Renal pelvis (tissue), 4 donors: Measurements from ENCODE around the gene ZNF467. TPM values are rescaled to one million over a fixed set of nuclear protein-coding genes. Genes with fewer than 3 reads are reported as not detected.

Experiments used
- DNase-seq: peaks from one replicate; pipeline ENCODE4 v3.0.0-alpha.2; 2013
- polyA plus RNA-seq, 3 donors: library from polyadenylated mRNA; unstranded; fragments of 120-200 nt; gene quantifications; one replicate each; pipeline ENCODE4 v1.2.1, GENCODE V29; 2013; ENCODE audit not compliant: insufficient read length in 3 of 3

The ZNF467 gene
- polyA plus RNA-seq, 3 donors = 36.9 to 38.0 (median 37.5) TPM

GRCh38 chr7:149813254-149814035, 40.1 kb upstream of the ZNF467 start:
- DNase-seq = no peak

GRCh38 chr7:149811831-149812490, 38.6 kb upstream of the ZNF467 start:
- DNase-seq = no peak

DNA sequence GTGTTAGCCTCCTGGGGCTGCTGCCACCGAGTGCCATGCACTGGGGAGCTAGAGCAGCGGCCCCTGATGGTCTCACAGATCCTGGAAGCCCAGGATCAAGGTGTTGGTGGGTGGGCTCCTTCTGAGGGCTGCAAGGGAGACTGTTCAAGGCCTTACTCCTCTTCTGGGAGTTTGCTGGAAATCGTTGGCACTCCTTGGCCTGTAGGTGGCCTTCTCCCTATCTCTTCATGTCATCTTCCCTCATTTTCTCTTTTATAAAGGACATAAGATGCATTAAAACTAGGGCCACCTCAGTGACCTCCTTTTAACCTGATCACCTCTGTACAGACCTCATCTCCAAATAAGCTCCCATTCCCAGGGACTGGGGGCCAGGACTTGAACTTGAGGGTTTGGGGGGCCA, 37.8 kb upstream of the ZNF467 start:
- DNase-seq = no peak

DNA sequence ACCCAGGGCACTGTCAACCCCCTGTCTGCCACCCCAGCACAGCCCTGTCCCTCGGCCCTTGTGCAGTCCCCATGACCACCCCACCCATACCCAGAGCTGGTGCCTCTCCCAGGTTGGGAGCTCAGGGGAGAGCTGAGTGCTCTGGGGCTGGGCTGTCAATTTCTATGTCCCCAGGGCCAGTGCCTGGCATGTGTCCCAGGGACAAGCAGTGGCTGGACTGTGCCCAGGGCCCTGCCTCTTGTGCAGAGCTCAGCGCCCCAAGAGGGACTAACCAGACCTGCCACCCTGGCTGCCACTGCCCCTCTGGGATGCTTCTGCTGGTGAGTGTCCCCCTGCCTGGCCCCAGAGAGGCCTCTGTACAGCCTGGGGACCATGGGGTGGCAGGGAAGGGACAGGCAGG, 35.8 kb upstream of the ZNF467 start:
- DNase-seq = no peak

- no peak for DNase-seq
Observed at GRCh38 chr7:149808311-149808710, 34.9 kb upstream of the ZNF467 start.

DNA sequence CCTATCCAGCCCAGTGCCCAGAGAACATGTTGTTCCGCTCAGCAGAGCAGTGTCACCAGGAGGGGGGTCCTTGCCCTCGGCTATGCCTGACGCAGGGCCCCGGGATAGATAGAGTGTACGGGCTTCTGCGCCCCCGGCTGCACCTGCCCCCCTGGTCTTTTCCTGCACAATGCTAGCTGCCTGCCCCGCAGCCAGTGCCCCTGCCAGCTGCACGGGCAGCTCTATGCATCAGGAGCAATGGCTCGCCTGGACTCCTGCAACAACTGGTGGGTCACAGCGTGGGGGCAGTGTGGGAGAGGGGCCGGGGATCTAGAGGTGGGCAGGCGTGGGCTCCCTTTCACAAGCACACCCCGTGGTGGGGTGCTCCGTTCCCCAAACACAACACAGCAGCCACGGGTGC, 33.3 kb upstream of the ZNF467 start:
- no peak for DNase-seq

DNA sequence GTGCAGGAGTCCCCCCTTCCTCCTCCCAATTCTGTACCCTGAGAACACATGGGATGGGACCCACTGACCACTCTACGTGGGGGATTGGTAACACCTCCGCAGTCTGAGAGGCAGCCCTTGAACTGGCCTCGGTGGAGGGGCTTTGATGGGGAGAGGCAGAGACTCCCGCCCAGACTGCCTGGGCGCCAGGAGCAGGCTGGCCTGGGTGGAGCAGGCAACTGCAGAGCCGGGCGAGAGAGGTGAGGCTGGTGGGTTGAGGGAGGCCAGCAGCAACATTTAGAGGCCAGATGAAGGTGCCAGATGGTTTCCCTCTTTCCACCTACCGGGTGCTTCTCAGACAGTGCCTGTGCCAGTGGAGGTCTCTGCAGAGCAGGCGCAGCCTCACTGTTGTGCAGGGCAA, 30.7 kb upstream of the ZNF467 start:
- no peak for DNase-seq

DNA sequence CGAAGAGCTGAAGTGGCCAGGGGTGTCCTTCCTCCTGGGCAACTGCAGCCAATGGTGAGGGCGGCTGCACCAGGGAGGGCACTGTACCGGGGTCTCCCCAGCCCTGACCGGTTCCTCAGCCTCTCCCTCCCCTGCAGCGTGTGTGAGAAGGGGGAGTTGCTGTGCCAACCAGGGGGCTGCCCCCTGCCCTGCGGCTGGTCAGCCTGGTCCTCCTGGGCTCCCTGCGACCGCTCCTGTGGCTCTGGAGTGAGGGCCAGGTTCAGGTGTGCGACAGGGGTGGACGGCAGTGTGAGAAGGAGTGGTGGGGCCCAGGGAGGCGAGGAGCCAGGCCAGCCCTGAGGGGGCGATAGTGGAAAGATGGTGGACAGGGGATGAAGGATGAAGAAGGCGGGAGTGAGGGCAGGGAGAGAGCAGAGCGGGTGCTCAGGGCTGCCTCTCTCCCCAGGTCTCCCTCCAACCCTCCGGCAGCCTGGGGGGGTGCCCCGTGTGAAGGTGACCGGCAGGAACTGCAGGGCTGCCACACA, 30.2 kb upstream of the ZNF467 start:
- DNase-seq = no peak

DNA sequence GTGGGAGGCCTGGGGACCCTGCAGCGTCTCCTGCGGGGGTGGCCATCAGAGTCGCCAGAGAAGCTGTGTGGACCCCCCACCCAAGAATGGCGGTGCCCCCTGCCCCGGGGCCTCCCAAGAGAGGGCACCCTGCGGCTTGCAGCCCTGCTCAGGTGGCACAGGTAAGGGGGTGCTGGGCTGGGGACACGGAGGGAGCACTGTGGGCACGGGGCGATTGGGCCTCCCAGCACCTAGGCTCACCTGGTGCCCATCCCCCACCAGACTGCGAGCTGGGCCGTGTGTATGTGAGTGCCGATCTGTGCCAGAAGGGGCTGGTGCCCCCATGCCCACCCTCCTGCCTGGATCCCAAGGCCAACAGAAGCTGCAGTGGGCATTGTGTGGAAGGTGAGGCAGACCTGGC, 29.6 kb upstream of the ZNF467 start:
- DNase-seq = no peak

- no peak for DNase-seq
Observed at GRCh38 chr7:149801816-149802215, 28.4 kb upstream of the ZNF467 start.

DNA sequence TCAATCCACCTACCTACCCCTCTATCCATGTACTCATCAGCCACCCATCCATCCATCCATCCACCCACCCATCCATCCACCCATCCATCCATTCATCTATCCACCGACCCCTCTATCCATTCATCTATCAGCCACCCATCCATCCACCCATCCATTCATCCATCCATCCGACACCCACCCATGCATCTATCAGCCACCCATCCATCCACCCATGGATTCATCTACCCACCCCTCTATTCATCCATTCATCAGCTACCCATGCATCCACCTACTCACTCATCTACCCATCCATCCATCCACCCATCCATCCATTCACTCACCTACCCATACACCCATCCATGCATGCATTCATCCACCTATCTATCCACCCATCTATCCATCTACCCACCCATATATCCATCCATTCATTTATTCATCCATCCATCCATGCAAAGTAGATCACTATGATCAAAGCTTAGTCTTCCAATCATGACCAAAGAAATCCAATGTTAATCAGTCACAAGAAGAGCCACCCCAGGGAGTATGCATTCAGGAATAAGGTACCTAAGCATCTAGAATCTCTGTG, 27.7 kb upstream of the ZNF467 start:
- no peak for DNase-seq

DNA sequence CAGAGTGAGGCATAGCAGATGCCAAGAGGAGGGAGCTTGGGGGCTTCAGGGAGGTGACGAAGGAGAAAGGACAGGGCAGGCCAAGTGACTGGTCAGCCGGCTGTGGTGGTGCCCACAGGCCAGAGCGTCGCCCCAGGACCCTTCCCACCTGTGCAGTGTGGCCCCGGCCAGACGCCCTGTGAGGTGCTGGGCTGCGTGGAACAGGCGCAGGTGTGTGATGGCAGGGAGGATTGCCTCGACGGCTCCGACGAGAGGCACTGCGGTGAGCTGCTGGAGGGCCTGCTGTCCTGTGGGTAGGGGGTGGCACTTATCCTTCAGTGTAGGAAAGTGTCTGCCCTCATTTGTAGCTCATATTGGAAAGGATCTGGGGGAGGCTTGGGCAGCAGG, 26.8 kb upstream of the ZNF467 start:
- DNase-seq = no peak

GRCh38 chr7:149799397-149800168, 26.2 kb upstream of the ZNF467 start:
- DNase-seq = no peak

GRCh38 chr7:149797771-149798170, 24.4 kb upstream of the ZNF467 start:
- DNase-seq = no peak

- no peak for DNase-seq
Observed at GRCh38 chr7:149796287-149796860, 23.0 kb upstream of the ZNF467 start.

GRCh38 chr7:149795126-149795525, 21.7 kb upstream of the ZNF467 start:
- DNase-seq = no peak

GRCh38 chr7:149794661-149795060, 21.3 kb upstream of the ZNF467 start:
- no peak for DNase-seq

- no peak for DNase-seq
Observed at GRCh38 chr7:149793261-149793660, 19.9 kb upstream of the ZNF467 start.

DNA sequence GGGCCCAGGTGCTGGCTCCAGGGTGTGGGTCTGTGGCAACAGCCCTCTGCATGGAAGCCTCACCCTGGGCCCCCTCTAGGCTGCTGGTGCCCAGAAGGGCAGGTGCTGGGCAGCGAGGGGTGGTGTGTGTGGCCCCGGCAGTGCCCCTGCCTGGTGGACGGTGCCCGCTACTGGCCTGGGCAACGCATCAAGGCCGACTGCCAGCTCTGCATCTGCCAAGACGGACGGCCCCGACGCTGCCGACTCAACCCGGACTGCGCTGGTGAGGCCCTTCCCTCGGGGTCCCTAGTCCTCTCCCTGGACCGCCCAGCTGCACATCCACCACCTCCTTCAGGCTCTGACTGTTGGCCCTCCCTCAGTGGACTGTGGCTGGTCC, 18.8 kb upstream of the ZNF467 start:
- DNase-seq = no peak

DNA sequence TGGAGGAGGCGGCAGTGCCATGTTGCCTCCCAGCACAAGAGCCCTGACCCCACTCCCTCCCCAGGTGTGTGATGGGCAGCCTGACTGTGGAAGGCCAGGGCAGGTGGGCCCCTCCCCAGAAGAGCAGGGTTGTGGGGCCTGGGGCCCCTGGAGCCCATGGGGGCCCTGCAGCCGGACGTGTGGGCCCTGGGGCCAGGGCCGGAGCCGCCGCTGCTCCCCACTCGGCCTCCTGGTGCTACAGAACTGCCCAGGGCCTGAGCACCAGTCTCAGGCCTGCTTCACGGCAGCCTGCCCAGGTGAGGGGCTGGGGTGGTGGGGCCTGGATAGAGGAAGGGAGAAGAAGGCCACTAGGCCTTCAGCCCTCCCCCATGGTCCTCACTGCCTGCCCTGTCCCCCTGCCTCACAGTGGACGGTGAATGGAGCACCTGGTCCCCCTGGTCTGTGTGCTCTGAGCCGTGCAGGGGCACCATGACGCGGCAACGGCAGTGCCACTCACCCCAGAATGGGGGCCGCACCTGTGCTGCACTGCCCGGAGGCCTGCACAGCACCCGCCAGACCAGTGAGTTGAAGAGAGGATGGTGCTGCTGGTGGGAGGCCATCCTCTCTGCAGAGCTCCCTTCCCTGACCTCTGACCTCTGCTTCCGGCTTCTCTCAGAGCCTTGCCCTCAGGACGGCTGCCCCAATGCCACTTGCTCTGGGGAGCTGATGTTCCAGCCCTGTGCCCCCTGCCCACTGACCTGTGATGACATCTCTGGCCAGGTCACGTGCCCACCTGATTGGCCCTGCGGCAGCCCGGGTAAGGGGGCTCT, 18.2 kb upstream of the ZNF467 start:
- no peak for DNase-seq

DNA sequence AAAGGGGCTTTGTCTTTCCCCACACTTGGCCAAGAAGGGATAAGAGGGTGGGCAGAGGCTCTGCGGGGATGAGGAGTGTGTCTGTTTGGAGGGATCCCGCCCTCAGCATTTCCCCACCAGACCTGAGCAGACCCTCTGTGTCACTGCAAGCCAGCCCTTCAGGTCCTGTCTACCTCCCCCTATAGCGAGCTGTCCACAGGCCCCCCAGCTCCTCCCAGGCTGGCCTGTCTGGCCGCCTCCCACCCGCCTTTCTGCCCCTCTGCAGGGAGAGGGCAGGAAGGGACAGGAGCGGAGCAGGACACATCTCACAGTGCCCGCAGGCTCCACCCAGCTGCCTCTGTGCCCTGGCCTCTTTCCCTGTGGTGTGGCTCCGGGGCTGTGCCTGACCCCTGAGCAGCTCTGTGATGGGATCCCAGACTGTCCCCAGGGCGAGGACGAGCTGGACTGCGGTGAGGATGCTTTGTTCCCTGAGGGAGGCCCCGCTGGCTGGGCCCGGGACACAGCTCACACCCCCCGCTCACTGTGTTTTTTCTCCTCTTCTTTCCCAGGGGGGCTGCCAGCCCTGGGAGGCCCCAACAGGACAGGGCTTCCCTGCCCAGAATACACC, 17.5 kb upstream of the ZNF467 start:
- DNase-seq = no peak
